ENCODE results near the gene CYREN.
"Not testable (repeated sequence)": the region's sequence is repeated elsewhere in the genome, so short reads cannot be mapped to it uniquely, and the experiment has no call there.

GRCh38 chr7:135170998-135171481 lies 533 bp upstream of the CYREN start:
- peak in 1 of 6 experiments; percentile 1 for TF ChIP-seq CTCF (IDR thresholded peaks at IDR 0.05)
- not testable (repeated sequence) for TF ChIP-seq EP300, POLR2AphosphoS5 (IDR thresholded peaks at IDR 0.05)

Measured in upper lobe of left lung (tissue), 4 donors.